DMS114 treated with DMSO at 0.1 percent for 48 hours (cell line): ENCODE results near the gene TREML4.
"Not testable (repeated sequence)": the region's sequence is repeated elsewhere in the genome, so short reads cannot be mapped to it uniquely, and the experiment has no call there.

Experiments
- DNase-seq: peaks from one replicate; lab custom pipeline; 2025; ENCODE audit not compliant: unreplicated experiment; lab: John Stamatoyannopoulos, UW

Gene TREML4

DNA sequence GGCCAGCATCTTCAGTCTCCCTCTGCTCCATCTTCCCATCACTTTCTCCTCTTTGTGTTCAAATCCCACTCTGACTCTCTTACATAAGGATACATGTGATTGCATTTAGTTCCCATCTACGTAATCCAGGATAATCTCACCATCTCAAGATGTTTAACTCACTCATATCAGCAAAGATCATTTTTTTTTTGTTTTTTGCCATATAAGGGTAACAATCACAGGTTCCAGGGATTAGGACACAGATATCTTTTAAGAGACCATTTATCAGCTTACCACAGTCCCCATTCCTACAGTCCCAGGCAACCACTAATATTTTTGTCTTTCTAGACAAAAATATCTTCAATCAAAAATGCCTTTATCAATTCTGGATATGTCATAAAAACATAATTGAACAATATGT is 24.0 kb upstream of the TREML4 start:
- DNase-seq: no peak

DNA sequence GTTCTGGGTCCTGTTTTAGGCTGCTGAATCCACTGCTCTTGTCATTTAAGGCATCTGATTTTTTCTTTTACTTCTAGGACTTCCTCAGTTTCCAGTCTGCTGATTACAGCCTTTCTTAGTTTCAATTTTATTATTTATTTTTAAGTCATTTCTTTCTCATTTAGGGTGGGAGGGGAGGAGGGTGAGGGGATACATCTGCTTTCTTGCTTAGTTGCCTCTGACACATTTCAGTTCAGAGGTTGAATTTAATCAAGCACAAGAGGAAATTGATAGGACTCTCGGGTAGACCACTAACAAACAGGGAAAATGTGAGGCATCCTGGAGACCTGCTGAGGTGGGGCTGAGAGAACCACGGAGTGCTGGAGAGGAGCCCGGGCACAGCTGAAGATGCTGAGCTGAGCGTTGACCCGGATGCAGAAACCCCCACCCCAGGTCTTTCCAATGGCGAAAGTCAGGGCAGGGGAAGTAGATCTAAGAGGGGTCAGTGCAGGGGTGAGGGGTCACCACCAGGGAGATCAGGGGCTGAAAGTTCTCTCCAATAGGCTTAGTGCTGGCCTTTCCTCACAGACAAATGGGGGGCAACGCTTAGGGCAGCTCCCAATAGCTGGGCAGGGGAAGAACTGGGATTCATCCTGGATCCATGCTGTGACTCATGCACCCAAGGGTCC is 19.6 kb upstream of the TREML4 start:
- no peak for DNase-seq

DNA sequence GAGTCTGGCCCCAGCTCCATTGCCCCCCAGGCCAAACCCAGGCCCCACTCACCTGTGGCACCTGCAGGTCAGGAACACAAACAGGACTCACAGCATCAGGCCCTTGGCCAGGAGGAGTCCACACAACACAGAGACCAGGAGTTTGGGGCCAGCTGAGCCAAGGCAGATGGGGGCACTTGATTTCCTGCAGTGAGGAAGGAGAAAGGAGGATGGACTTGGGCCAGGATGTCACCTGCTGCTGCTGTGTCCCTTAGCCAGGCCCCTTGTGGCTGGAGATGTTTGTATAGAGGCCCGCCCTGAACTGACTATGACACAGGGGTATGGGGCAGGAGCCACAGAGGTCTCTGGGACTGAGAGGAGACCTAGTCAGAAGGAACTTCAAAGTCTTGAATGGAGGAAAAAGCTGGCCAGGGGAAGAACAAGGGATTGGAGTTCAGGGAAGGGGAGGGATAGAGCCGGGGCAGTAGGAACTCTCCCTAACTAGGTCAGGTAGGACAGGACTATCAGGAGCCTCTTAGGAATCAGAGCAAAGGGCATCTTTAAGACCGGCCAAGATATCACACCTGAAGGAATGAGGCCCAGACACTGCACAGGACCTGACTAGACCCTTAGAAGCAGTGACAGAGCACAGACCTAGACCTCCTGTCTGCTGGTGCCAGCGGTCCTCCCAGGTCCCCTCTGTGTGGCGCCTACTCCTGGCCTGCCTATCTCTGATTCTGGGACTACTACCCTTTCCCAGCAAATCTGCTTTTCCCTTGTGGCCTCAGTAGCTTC is 18.4 kb upstream of the TREML4 start:
- DNase-seq: no peak

DNA sequence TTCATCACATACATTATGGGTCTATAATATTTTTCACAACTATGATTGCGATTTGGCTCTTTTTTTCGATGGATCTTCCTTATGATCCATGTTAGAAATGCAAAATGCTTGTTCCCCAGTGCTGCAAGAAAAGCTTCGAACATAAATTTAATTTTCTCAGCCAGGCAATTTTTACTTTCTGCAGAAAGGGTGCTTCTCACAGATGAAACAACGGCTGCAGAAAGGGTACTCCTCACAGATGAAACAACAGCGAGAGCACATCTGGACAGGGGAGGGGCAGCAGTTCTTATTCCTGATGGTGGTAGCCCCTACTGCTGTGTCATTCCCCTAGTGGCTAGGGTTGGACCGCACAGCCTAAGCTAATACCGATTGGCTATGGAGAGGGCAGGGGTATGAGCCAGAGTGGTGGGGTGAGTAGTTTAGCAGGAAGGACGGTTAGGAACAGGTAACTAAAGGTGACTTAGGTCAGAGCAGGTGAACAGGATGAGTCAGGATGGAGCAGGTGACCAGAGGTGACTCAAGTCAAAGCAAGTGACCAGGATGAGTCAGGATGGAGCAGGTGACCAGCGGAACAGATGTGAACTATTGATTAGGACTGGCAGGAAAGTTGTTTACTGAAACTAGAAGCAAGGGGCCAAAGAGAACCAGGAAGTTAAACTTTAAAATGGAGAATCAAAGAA is 13.4 kb upstream of the TREML4 start:
- no peak for DNase-seq

GRCh38 chr6:41215777-41216176 is 12.4 kb upstream of the TREML4 start:
- no peak for DNase-seq

DNA sequence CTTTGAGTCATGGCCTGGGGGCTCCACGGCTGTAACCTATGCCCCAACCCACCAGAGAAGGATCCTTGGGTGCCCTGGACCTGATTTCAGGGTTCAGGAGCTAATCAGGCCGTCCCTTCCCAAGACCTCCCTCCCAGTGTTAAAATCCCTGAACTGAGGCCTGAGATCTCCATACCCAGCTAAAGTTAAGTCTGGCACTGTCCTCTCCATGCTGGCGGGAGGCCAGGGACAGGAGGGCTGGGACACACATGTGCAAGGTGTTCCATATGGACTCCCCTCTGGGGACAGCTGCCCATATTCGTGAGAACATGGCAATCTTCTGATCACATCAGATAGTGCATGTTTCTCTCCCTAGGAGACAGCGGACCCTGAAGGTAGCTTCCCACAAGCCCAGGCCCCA is 11.5 kb upstream of the TREML4 start:
- DNase-seq: no peak

DNA sequence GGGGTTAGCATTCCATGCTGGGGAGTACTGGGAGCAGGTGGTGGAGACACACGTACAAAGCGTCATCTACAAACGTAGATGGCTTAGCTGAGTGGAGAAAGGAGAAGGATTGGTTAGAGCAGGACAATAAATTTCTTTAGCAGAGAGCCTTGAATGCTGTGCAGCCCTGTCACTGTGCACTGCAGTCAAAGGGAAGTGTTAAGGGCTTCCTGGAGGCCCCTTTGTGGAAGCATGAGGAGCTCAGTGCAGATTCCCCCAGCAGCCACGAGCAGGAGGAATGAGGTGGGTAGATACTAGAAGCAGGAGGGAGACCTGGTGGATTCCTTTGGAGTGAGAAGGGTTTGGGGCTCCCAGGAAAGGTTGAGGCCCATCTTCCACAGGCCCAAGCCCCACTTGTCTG is 6.1 kb upstream of the TREML4 start:
- no peak for DNase-seq

DNA sequence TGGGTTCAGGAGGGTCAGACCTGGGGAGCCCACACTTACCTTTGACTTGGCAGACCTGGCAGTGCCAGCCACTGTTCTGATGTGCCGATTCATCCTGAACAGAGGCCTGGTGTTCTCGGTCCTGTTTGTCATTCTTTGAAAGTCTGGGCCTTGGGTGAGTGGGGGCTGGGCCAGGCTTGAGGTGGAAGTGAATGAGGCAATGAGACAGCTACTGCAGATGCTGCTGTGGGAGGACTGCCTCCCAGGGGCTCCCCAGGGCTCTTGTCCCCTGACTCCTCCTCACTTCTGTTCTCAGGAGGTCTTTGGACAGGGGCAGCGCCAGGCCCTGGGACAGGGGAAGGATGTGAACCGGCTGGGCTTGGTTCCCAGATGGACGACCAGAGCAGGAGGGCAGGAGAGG is 5.6 kb upstream of the TREML4 start:
- DNase-seq: no peak

DNA sequence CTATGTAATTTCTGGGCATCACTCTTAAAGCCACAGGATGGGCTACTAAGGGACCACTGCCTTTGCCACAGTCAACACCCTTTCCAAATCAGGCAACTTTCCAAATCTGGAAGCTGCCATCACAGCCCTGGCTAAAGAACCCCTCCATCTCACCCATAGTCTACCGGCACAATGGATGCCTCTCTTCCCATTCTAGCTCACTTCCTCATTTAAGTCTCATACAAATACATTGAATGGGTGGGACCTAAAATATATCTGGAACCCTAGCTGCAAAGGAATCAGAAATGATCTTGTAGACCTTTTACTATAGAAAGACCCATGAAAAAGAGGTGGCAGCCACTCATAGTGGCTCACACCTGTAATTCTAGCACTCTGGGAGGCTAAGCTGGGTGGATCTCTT is 3.3 kb upstream of the TREML4 start:
- DNase-seq: no peak

- DNase-seq: no peak
Measured at GRCh38 chr6:41226752-41227151, 1.4 kb upstream of the TREML4 start.

DNA sequence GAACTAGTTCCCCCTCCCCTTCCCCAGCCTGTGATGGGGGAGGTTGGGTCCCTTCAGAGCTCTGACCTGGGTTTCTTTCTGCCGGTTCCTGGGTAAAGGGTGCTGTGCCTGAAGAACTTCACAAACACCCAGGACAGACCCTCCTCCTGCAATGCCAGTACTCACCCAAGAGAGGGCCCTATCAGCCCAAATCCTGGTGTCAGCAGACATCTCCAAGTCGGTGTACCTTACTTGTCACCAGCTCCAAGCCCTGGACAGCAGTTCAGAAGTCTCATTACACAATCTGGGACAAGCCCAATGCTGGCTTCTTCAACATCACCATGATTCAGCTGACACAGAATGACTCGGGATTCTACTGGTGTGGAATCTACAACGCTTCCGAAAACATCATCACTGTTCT is 467 bp downstream of the TREML4 start:
- no peak for DNase-seq

GRCh38 chr6:41229721-41230120 is 1.6 kb downstream of the TREML4 start:
- no peak for DNase-seq

DNA sequence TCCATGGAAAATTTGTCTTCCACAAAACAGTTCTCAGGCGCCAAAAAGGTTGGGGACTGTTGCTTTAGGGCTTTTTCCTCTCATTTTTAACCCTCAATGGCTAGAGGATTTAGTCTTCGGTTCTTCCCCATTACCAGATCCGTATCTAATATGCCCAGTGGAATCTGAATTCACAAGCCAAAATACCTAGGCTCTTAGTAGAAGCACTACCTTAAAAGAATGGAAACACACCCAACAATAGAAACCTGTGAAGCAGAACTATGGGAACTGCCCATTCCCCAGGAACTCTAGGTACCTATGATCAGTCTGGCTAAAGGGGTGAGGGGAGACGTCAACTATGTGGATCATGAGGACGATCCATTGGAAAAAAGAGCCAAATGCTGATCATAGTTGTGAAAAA is 3.1 kb downstream of the TREML4 start:
- no peak for DNase-seq

DNA sequence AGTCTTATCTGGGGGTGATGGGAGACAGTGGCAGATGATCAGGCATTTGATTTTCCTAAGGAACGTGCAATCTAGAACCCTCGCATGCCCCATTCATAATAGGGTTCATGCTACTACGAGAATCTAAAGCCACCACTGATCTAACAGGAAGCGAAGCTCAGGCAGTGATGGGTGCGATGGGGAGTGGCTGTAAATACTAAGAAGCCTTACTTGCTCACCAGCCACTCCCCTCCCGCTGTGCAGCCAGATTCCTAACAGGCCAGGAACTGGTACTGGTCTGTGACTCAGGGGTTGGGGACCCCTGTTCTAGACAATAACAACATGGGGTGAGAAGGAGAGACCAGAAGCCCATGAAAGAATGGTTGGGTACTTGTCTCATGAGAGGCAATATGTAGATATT is 4.5 kb downstream of the TREML4 start:
- no peak for DNase-seq

GRCh38 chr6:41236276-41236675 is 8.1 kb downstream of the TREML4 start:
- DNase-seq: no peak

DNA sequence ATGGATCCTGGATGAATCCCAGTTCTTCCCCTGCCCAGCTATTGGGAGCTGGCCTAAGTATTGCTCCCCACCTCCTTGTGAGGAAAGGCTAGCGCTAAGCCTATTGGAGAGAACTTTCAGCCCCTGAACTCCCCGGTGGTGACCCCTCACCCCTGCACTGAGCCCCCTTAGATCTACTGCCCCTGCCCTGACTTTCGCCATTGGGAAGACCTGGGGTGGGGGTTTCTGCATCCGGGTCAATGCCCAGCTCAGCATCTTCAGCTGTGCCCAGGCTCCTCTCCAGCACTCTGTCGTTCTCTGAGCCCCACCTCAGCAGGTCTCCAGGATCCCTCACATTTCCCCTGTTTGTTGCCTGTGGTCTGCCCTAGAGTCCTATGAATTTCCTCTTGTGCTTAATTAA is 9.0 kb downstream of the TREML4 start:
- no peak for DNase-seq

DNA sequence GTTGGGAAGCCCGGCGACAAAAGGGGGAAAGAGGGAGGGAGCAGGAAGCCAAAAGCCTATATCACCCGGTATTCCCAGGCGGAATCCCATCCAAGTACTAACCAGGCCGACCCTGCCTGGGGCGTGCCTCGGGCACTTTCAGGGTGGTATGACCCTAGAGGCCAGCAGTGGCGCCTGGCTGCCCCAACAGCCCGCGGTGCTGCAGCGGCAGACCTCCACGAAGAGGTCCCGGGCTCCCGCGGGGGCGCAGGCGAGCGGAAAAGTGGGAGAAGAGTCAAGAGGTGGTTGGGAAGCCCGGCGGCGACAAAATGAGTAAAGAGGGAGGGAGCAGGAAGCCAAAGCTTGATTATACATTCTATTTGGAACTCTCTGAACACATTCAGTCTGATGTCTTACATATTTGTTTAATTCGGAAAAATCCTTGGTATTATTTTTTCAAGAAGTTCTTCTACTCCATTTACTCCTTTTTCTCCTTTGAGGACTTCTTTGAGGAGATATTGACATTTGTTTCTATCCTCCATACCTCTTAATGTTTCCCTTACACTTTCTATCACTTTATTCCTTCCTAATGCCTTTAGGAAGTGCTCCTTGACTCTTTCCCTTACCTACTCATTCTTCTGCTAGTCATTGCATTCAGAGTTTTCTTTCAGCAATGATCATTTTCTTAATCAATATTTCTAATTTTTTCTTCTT is 11.5 kb downstream of the TREML4 start:
- no peak for DNase-seq

DNA sequence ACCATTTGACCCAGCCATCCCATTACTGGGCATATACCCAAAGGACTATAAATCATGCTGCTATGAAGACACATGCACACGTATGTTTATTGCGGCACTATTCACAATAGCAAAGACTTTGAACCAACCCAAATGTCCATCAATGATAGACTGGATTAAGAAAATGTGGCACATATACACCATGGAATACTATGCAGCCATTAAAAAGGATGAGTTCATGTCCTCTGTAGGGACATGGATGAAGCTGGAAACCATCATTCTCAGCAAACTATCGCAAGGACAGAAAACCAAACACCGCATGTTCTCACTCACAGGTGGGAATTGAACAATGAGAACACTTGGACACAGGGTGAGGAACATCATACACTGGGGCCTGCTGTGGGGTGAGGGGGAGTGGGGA is 18.4 kb downstream of the TREML4 start:
- DNase-seq: not testable (repeated sequence)

DNA sequence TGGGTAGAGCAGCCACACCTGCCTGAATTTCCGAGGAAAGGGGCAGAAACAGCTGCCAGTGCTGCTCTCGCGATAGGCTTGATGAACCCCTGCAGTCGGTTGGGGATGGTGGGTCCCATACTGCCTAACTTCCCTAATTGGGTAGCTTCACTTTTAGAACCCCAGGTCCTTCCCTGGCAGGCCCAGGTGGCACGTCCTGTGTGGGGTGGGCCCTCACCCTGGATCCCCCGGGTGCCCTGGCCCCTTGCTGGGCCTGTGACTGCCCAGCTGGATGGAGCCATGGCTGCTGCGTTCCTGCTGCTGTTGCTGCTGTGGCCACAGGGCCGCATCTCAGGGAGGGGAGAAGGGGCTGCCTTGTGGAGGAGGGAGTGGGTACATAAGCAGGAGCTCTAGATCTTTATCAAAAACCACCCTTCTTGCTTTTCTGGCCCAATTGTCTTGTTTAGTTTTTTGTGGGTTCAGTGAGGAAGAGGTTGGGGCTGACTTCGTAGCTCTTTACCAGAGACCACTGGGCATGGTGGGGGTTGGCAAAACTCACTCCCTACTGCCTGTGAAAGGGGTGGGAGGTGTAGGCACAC is 19.2 kb downstream of the TREML4 start:
- no peak for DNase-seq

GRCh38 chr6:41247882-41248705 is 19.9 kb downstream of the TREML4 start:
- no peak for DNase-seq
